Peyer's patch (tissue), 4 donors: Measurements from ENCODE around the gene MGMT. TPM values are rescaled to one million over a fixed set of nuclear protein-coding genes. Genes with fewer than 3 reads are reported as not detected.
A peak's percentile ranks its signal among the peaks of the same experiment; 100 is the strongest.

ENCODE experiments used
- DNase-seq, 3 donors: peaks; one replicate each; pipeline ENCODE4 v3.0.0-alpha.2; 2017 to 2019
- H3K27ac ChIP-seq, 4 donors: fragments of 200-600 bp; sonication (generic); one replicate each; pipeline ENCODE4 v1.5.1; 2016 to 2019
- H3K27me3 ChIP-seq, 2 donors: fragments of 200-600 bp; sonication (generic); one replicate each; pipeline ENCODE4 v1.5.1; 2019
- H3K36me3 ChIP-seq, 3 donors: fragments of 200-600 bp; sonication (generic); one replicate each; pipeline ENCODE4 v1.5.1; 2016 to 2019
- H3K4me1 ChIP-seq, 4 donors: fragments of 200-600 bp; sonication (generic); one replicate each; pipeline ENCODE4 v1.5.1; 2016 to 2019
- H3K4me3 ChIP-seq, 4 donors: fragments of 200-600 bp; sonication (generic); 1 replicate in 3 of 4; 2 replicates in 1 of 4; pipeline ENCODE4 v1.5.1; 2016 to 2019; ENCODE audit warnings: mild to moderate bottlenecking in 1 of 4
- H3K9me3 ChIP-seq, 4 donors: fragments of 200-600 bp; sonication (generic); one replicate each; pipeline ENCODE4 v1.5.1; 2016 to 2019; ENCODE audit warnings: mild to moderate bottlenecking in 1 of 4
- POLR2A ChIP-seq, 2 donors: fragments of 450-650 bp; IDR thresholded peaks; one replicate each; pipeline ENCODE4 v1.5.1; 2017; ENCODE audit warnings: antibody characterized with exemption in 2 of 2, mild to moderate bottlenecking in 2 of 2, moderate library complexity in 2 of 2
- total RNA-seq, 4 donors: library from RNA; depleted of rRNA; stranded (reverse); fragments of >200 nt; gene quantifications; one replicate each; pipeline ENCODE4 v1.1.0, GENCODE V29; 2016
- TF ChIP-seq, protein P1 (sequence below), 6 experiments: fragments of 450-650 bp in 4 of 6; fragments of 200-600 bp in 2 of 6; sonication (generic) in 1 of 6; IDR thresholded peaks; one replicate each; pipeline ENCODE4 v1.5.1; 2017 to 2019; ENCODE audit warnings: antibody characterized with exemption in 6 of 6, mild to moderate bottlenecking in 3 of 6, moderate library complexity in 1 of 6

The MGMT gene
- total RNA-seq, 4 donors from 2014 or later, result 24.5 to 43.7 (median 35.3) TPM

DNA sequence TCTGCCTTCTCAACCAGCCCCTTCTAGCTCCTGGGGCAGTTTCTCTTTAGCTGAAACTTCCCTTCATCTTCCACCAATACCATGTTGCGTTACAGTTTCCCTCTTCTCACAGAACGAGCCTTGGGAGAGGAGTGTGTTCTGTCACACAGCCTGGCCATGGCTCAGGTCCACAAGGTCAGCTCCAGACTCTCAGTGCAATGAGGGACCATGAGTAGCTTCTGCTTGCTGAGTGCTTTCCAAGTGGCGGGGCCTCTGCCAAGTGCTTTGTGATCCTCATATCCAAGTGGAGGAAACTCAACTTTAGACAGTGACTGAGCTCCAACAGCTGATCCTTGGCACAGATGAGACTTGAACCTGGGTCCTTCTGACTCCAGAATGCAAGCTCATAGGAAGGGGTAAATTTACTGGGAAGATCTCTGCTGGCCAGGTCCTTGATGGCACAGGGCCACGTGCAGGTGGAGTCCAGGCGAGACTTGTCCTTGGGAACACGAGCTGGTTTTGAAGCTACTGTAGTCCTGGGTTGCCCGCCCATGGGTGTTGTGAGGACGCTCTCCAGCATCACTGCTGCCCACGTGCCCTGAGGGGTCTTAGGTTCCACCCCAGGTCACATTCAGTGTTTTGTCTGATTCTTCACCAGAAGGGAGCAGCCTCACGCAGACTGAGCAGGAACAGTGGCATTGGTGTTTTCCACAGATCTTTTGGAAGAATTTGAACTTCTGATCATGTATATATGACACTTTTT is 259.0 kb downstream of the MGMT start:
- TF ChIP-seq, protein P1, sequence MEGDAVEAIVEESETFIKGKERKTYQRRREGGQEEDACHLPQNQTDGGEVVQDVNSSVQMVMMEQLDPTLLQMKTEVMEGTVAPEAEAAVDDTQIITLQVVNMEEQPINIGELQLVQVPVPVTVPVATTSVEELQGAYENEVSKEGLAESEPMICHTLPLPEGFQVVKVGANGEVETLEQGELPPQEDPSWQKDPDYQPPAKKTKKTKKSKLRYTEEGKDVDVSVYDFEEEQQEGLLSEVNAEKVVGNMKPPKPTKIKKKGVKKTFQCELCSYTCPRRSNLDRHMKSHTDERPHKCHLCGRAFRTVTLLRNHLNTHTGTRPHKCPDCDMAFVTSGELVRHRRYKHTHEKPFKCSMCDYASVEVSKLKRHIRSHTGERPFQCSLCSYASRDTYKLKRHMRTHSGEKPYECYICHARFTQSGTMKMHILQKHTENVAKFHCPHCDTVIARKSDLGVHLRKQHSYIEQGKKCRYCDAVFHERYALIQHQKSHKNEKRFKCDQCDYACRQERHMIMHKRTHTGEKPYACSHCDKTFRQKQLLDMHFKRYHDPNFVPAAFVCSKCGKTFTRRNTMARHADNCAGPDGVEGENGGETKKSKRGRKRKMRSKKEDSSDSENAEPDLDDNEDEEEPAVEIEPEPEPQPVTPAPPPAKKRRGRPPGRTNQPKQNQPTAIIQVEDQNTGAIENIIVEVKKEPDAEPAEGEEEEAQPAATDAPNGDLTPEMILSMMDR (IDR thresholded peaks at IDR 0.05), result no peak
- TF ChIP-seq POLR2A (IDR thresholded peaks at IDR 0.05), result no peak
- H3K36me3 ChIP-seq, result no peaks in the 10 kb centered on the region
- no peaks in the 10 kb centered on the region for H3K27me3 ChIP-seq
- H3K4me3 ChIP-seq, result no peak overlapping the region
- H3K27ac ChIP-seq, result no peak overlapping the region
- H3K9me3 ChIP-seq, result peaks cover 0 to 5% (median 0%) of the 10 kb centered on the region in 4 donors
- DNase-seq, result no peak
- H3K4me1 ChIP-seq, result no peaks in the 10 kb centered on the region

DNA sequence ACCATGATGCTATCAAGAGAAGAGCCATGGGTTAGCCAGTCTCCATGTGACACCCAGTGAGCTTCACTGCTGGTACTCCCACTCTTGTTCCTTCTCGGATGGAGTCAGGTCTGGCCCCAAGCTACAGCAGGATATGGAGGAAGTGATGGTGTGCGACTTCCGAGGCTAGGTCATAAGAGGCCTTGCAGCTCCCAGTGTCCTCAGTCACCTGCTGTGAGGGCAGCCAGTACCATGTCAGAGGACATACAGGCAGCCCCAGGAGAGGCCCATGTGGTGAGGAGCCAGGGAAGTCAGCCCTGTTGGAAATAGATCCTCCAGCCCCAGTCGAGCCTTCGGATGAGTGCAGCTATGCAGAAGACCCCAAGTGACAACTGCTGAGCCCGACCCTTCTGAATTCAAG is 260.0 kb downstream of the MGMT start:
- DNase-seq, result no peak
- H3K27me3 ChIP-seq, result no peaks in the 10 kb centered on the region
- no peak overlapping the region for H3K4me3 ChIP-seq
- peaks cover 0 to 5% (median 0%) of the 10 kb centered on the region in 4 donors for H3K9me3 ChIP-seq
- no peak overlapping the region for H3K27ac ChIP-seq
- no peaks in the 10 kb centered on the region for H3K36me3 ChIP-seq
- no peak for TF ChIP-seq POLR2A (IDR thresholded peaks at IDR 0.05)
- TF ChIP-seq, protein P1 (IDR thresholded peaks at IDR 0.05), result no peak
- no peaks in the 10 kb centered on the region for H3K4me1 ChIP-seq

DNA sequence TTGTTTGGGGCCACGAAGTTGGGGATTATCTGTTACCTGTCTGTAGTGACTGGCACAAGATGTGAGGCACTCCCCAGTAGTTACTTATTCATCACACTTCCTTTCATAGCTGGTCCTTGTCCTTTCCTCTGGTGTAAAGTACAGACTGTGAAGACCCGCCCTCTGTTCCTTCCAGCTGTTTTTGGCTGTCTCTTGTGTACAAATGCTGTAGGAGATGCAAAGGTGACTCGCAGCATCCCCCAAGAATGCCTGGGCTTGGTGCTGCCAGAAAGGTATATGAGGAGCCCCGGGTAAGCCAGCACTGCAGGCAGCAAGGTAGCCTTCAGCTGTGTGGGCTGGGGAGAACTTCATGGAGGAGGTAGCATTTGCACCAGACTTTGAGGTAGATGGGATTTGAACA is 260.5 kb downstream of the MGMT start:
- Histone ChIP-seq H3K36me3 (no peaks in the 10 kb centered on the region), H3K27me3 (no peaks in the 10 kb centered on the region), H3K27ac (no peak overlapping the region), H3K4me3 (no peak overlapping the region), H3K4me1 (no peaks in the 10 kb centered on the region), H3K9me3 (peaks cover 0 to 5% (median 0%) of the 10 kb centered on the region in 4 donors)
- no peak for TF ChIP-seq POLR2A (IDR thresholded peaks at IDR 0.05)
- TF ChIP-seq, protein P1 (IDR thresholded peaks at IDR 0.05), result no peak
- no peak for DNase-seq

DNA sequence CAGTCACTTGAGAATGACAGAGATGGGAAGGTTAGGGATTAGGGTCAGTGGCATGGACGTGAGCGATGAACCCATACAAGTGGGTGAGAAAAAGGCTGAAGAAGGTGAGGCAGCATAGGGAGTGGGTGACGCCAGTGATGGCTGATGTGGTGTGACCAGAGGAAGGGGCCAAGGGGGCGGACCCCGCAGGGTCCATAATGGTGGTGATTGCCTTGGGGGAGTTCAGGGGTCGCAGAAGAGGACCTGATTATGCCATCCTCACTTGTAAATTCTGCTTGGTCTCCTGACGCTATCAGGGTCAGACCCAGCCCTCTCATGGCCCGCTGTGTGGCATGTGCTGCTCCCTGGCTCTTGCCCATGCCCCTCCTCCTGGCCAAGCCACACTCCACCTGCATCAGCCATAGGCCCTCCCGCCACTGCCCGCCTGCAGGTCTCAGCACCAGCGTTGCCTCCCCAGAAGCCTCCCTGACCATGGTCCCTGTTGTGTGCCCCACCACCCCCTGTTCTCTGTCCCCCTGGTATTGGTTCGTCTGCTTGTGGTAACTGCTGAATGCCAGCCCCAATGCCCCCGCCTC is 261.3 kb downstream of the MGMT start:
- DNase-seq, result peak in 1 of 3 donors; percentile 36
- H3K27me3 ChIP-seq, result no peaks in the 10 kb centered on the region
- no peak for TF ChIP-seq POLR2A (IDR thresholded peaks at IDR 0.05)
- TF ChIP-seq, protein P1 (IDR thresholded peaks at IDR 0.05), result no peak

DNA sequence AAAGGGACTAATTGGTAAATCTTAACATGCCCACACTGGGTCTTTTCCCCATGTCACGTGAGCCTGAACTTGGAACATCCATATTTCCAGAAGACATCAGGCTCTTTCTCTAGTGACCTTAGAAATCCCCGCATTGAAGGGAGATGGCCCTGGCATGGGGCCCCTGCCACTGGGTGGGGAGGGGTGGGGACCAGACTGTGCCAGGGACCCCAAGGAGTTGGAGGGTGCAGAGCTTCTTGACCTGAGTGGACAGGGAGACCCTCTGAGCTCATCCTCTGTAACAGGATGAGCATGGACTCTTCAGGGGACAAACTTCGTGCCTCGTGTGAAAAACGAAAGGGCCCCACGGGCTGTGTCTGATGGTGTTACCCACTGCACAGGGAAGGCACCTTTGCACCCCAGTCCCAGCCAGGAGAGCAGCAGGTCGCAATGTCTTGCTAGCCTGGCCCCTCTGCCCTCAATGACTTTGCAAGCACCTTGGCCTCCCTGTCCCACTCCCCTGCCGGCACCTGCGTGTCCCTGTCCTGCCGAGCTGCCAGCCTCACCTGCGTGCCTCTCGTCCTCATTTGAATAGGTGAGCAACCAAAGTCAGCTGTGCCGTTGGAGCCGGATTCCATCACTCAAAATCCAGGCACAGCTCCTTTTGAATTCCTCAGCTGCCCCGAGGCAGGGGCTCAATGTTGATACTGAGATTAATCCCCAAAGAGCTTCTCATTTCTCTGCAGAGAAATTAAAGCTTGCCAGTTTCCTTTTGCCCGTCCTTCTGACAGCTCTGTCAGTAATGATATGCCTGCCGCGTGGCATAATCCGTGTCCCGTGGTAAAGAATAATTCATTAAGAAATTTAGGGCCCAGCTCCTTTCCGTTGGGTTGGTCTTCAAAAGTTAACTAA is 262.1 kb downstream of the MGMT start:
- Histone ChIP-seq H3K27ac (no peak overlapping the region), H3K27me3 (no peaks in the 10 kb centered on the region), H3K4me1 (no peaks in the 10 kb centered on the region), H3K36me3 (no peaks in the 10 kb centered on the region), H3K9me3 (peaks cover 0 to 5% (median 0%) of the 10 kb centered on the region in 4 donors), H3K4me3 (no peak overlapping the region)
- TF ChIP-seq, protein P1 (IDR thresholded peaks at IDR 0.05), result no peak
- no peak for TF ChIP-seq POLR2A (IDR thresholded peaks at IDR 0.05)
- DNase-seq, result peak in 1 of 3 donors; percentile 27

More for the DNA sequence above, 261.3 kb downstream of the MGMT start:
- Histone ChIP-seq H3K4me3 (no peak overlapping the region), H3K27ac (no peak overlapping the region), H3K36me3 (no peaks in the 10 kb centered on the region), H3K4me1 (no peaks in the 10 kb centered on the region), H3K9me3 (peaks cover 0 to 5% (median 0%) of the 10 kb centered on the region in 4 donors)
